HG03060 (cell line): Measurements from ENCODE around the gene ATP2B1.
"Not testable (repeated sequence)": the region's sequence is repeated elsewhere in the genome, so short reads cannot be mapped to it uniquely, and the experiment has no call there.

Experiments used
- ATAC-seq: cut with Tn5 transposase; IDR thresholded peaks from one replicate; pipeline ENCODE4 v1.9.1; 2021; ENCODE audit warnings: low read depth, moderate number of reproducible peaks; ENCODE audit not compliant: unreplicated experiment

ATP2B1 gene

GRCh38 chr12:89717759-89718523, 9.3 kb upstream of the ATP2B1 start:
- ATAC-seq = no peak

GRCh38 chr12:89712706-89713105, 4.1 kb upstream of the ATP2B1 start:
- no peak for ATAC-seq

GRCh38 chr12:89710873-89711750, 2.5 kb upstream of the ATP2B1 start:
- ATAC-seq = no peak

DNA sequence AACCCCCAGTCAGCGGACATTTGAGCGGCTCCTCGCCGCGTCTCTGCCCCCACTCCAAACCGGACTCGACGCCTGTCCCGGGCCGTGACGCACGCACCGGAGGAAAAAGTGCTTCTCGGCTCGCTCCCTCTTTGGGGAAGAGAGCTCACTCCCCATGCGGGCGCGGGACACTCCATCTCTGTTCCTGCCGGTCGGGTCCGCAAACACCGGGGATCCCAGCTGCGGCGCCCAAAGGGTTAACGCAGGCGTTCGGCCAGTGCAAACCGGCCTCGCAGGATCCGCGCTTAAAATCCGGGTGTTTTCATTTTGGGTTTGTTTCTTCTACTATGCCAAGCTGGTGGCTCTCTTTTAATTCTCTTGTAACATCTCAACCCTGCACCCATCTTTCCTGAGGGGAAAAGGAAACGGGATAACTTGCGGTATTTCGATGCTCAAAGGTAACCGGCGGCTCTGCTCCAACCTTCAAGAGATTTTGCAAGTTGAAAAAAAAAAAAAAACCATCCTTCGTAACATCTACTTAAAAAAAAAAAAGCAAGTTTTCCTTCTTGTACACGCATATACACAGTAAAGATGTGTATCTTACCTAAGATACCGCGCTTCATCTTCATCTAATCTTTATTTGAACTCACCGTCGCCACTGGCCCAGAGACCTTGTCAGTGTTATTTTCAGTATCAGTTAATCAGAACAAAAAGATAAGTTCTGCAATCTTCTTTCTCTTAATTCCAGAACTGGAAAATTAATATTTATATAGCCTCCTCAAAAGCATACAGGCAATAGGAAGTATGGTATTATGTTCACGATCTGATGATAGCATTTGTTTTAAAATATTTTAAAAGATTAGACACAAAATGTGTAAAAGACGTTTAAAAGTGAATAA, 1.6 kb upstream of the ATP2B1 start:
- ATAC-seq = peak; percentile 13

DNA sequence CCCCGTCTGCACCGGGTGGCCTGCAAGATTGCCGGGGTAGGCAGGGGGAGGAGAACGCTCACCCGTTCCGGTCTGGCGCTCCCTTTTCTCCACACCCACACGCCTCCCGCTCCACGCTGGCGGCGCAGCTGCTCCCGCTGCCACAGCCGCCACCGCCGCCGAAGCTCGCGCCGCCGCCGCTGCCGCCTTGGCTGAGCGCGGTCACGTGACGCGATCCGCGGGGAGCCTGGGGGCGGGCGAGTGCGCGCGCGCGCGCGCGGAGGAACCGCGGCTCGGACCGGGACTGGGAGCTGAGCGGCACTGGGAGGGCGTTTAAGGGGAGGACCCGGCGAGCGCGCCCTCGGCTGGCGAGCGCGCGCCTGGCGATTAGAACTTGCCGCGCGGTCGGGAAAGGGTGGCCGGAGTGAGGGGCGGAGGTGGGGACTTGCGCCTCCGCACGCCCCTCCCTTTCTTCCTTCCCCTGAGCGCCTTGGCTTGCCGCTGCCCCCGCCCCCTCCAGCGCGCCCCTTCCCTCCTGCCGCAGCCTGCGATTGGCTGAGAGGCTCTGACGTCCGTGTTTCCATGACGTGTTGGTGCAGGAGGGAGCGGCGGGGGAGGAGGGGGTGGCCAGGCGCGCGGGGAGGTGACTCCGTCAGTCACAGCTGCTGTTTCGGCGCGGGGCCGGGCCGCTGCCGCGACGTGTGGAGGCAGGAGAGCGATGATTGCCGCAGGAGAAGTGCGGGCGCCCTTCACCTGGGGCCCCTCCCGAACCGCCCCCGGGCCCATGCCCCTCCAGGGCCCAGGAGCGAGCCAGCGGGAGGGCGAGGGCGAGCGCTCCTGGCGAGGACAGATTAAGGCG, 738 bp upstream of the ATP2B1 start:
- peak; percentile 36 for ATAC-seq

- no peak for ATAC-seq
These were observed 704 bp downstream of the ATP2B1 start for GRCh38 chr12:89707703-89708564.

DNA sequence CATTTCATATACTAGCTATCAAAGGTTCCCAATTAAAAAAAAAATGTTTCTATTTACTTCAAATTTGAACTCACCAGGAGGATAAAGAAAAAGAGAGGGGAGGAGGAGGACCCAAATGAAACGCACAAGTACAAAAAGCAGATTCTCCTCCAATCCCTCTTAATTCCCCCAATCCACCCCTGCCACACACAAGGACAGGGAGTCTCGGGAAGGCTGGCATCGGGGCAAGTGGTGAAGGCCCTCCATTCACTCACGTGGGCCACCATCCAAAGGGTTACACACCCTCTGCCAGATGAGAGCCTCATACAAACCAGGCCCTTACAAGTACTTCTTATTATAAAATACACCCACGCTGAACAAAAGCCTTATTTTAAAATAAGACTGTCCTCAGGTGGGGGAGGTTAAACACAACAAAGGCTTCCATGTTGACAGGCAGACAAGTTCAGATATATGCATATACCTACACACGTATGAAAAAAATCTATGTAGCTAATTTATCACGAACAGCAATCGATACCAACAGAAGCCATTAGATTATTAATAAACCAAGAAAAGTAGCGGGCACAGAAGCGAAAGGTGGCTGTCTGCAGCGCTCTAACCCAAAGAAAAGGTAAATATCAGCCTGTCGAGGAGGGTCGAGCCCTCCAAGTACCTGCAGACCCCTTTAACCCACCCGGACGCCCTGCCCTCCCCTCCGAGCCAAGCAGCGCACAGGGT, 1.5 kb downstream of the ATP2B1 start:
- ATAC-seq = no peak

DNA sequence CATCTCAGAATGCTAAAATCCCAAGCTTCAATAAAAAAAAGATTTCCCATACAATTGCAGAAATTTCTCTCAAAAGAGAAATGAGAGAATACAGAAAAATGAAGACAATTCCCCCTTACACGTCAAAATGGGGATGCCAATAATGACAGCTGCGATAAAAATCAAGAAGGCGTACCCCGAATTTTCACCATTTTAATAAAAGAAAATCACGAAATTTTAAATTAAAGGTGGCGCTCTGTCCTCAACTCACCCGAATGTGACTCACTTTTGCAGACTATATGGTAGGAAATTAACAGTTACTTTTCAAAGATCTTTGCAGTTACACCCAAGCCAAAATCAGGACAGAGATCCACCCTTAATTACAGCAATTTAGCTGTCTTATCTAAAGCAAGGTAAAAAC, 2.1 kb downstream of the ATP2B1 start:
- ATAC-seq = no peak

GRCh38 chr12:89704457-89704856, 4.2 kb downstream of the ATP2B1 start:
- no peak for ATAC-seq

DNA sequence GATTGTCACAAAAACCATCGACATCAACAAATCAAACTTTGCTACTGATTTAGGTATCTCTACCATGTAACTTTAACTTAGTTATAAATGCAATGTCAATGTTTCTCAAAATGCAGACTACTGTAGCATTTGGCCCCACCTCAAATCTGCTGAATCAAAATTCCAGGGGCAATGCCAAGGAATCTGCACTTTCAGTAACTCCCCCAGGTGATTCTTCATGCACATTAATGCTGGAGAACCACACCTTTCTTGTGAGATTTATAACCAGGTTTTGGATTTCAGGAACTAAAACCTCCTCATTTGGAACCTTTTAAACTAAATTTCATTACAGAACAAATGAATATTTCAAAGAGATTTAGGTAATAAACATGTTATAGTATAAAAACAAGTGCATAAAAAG, 4.9 kb downstream of the ATP2B1 start:
- no peak for ATAC-seq

DNA sequence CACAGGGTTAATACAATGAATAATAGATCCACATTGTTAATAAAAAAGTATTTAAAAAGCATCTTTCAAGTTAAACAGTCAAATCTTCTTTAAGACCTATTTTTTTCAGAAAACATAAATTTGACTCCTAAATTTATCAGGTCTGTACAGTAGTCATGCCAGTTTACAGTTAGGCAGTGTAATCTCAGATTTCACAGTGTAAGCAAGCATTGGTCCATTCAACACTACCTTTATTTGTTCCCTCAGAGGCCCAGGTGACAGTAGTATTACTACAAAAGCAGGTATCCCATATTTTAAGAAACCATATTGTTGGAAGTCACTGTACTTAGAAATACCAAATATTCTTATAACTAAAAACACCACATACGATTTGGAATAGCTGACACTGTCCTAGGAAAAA, 6.1 kb downstream of the ATP2B1 start:
- no peak for ATAC-seq

DNA sequence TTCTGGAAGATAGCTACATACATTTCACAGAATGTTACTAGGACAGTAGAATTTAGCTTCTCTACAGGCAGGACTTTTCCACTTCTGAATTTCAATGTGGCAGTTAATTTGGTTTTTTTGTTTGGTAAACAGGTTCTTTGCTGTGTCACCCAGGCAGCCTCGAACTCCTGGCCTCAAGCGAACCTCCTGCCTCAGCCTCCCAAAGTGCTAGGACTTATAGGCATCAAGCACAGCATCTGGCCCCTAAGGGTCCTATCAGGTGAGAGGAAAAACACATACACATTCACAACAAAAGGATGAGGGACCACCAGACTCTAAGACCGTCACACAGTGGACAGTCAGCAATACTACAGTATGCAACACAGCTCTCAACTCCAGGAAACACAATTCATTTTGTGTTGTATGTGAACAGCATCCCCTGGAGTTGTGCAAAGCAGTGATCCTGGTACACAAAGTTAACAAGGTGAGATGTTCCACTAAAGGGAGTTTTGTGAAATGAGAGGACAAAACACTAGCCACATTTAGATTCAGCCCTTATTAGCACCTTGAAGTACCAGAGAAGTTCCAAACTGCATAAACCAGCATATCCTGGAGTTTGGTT, 6.9 kb downstream of the ATP2B1 start:
- no peak for ATAC-seq

- ATAC-seq = no peak
These were observed 8.3 kb downstream of the ATP2B1 start for GRCh38 chr12:89700191-89700810.

GRCh38 chr12:89698607-89699006, 10.0 kb downstream of the ATP2B1 start:
- ATAC-seq = no peak

- ATAC-seq = not testable (repeated sequence)
These were observed 10.9 kb downstream of the ATP2B1 start for GRCh38 chr12:89697728-89698127.

DNA sequence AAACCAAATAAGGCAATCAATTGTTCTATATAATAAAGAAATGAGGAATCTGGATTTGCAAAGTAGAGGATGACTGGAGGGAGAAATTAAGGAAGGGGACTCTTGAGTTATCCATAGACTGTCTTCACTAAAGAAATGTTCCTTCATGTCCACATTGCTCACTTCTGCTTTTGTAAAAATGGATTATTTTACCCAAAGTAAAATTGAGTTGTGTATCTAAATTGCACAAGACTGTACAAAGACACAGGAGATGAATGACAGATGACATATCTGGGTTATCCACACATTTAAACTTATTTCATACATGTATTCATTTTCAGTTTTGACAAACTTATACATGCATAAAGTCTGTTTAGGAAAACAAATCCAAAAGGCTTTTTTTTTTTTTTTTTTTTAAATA, 11.3 kb downstream of the ATP2B1 start:
- ATAC-seq = no peak

GRCh38 chr12:89695830-89696229, 12.8 kb downstream of the ATP2B1 start:
- ATAC-seq = no peak

DNA sequence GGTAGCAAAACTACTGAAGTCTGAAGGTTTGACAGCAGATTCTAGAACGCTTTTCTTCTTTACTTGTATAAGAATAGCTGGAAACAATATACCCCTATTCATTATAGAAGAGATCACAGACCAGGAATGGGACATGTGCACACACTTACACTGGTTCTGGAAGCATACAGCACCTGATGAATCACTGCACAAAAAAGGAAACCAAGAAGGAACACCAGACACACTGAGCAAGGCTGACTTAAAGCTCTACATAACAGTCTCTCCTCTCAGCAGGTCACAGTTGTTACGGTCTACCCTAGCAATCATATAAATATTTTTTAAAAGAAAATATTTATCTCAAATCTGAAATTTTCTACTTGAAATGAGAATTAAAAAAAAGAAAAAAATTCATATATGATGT, 13.5 kb downstream of the ATP2B1 start:
- ATAC-seq = no peak
